Suprapubic skin (tissue), 4 donors: Measurements from ENCODE around the gene GPR137B.

Experiments used
- CTCF ChIP-seq, 2 donors: fragments of 200-600 bp in 1 of 2; fragments of 450-650 bp in 1 of 2; sonication (generic) in 1 of 2; IDR thresholded peaks; one replicate each; pipeline ENCODE4 v1.5.1; 2016 to 2019; ENCODE audit warnings: antibody characterized with exemption in 2 of 2, mild to moderate bottlenecking in 1 of 2, moderate library complexity in 1 of 2
- POLR2A ChIP-seq, 2 donors: fragments of 450-650 bp; IDR thresholded peaks; one replicate each; pipeline ENCODE4 v1.6.1; 2017; ENCODE audit warnings: antibody characterized with exemption in 2 of 2, mild to moderate bottlenecking in 2 of 2, moderate library complexity in 2 of 2
- POLR2AphosphoS5 ChIP-seq, 3 donors: sonication (generic); formaldehyde crosslinking; IDR thresholded peaks; one replicate each; pipeline ENCODE4 v1.6.1; 2017; ENCODE audit warnings: antibody characterized with exemption in 3 of 3

- no peak for TF ChIP-seq CTCF (IDR thresholded peaks at IDR 0.05)
- TF ChIP-seq POLR2A (IDR thresholded peaks at IDR 0.05): no peak
- no peak for TF ChIP-seq POLR2AphosphoS5 (IDR thresholded peaks at IDR 0.05)
These were observed 5.0 kb upstream of the GPR137B start for GRCh38 chr1:236137285-236137852.
